ENCODE results near the gene ADAMTS17.

The ADAMTS17 gene

DNA sequence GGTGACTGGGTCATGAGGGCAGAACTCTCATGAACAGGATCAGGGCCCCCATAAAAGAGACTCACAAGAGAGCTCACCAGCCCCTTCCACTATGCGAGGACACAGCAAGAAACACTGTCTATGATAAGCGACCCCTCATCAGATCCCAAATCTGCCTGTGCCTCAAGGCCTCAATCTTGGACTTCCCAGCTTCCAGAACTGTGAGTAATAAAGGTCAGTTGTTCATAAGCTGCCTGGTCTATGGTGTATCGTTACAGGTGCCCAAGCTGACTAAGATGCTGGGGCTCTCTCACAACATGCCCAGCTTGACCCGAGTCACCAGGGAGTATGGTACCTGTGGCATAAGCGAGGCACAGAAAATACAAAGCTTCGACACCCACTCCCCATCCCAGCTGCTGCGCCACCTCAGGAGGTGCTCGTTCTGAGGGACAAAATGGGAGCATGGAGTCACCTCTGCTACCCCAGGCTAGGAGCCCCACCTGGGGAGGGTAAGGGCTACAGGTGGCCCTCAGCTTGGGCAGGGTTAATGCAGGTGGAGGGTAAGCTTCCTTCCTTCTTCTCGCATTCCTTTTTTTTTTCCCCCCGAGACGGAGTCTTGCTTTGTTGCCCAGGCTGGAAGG lies 234.1 kb downstream of the ADAMTS17 start:
- TF ChIP-seq, protein P1, sequence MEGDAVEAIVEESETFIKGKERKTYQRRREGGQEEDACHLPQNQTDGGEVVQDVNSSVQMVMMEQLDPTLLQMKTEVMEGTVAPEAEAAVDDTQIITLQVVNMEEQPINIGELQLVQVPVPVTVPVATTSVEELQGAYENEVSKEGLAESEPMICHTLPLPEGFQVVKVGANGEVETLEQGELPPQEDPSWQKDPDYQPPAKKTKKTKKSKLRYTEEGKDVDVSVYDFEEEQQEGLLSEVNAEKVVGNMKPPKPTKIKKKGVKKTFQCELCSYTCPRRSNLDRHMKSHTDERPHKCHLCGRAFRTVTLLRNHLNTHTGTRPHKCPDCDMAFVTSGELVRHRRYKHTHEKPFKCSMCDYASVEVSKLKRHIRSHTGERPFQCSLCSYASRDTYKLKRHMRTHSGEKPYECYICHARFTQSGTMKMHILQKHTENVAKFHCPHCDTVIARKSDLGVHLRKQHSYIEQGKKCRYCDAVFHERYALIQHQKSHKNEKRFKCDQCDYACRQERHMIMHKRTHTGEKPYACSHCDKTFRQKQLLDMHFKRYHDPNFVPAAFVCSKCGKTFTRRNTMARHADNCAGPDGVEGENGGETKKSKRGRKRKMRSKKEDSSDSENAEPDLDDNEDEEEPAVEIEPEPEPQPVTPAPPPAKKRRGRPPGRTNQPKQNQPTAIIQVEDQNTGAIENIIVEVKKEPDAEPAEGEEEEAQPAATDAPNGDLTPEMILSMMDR (IDR thresholded peaks at IDR 0.05) = no peak

DNA sequence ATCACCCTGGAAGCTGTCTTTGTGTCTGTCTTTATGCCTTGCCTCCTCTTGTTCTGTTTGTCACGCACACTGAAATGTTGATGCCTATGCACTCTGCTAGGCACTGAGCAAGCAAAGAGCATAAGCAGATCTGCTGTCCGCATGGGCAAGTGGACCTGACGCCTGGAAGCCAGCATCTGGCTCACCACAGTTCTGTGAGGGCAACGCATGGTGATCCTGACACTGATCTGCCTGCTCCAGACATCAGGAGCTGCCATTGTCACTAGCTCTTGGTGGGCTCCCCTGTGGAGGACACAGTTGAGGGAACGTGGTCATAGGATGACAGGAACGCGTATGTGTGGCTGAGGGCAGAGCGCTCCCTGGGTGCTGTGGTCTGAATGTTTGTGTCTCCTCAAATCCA lies 234.6 kb downstream of the ADAMTS17 start:
- TF ChIP-seq, protein P1 (IDR thresholded peaks at IDR 0.05) = no peak

DNA sequence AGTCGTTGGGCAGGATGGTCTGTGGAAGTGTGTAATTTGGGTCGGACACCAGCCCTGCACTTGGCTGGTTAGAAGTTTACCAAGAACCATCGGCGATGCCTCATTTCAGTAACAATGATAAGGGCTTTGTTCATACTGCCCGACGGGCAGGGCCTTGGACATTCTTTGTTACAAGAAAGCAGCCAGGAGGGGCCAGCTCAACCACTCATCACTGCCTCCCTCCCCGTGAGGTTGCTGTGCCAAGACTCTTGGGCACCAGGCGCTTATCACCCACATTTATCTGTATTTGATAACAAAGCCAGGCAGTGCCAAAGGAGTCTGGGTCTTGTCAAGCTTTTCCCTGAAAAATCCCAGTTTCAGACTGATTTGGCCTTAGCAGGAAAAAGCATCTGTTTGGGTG lies 235.0 kb downstream of the ADAMTS17 start:
- TF ChIP-seq, protein P1 (IDR thresholded peaks at IDR 0.05) = no peak

DNA sequence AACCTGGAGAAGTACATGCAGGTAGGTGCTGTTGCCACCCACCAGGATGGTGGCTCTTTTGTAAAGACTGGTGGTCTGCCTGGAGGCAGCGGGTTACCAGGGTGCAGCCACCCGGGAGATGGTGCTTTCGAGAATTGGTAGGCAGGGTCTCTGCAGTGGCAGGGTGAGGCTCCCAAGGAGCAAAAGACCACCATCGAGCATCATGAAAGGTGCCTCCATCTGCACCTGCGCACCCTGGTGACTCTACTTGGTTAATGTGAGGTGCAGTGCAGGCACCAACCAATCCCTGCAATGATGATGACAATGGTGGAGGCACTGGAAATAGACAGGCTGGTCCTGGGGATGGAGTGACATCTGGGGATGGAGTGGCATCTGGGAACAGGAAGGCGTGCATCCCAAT lies 236.7 kb downstream of the ADAMTS17 start:
- TF ChIP-seq, protein P1 (IDR thresholded peaks at IDR 0.05) = no peak

DNA sequence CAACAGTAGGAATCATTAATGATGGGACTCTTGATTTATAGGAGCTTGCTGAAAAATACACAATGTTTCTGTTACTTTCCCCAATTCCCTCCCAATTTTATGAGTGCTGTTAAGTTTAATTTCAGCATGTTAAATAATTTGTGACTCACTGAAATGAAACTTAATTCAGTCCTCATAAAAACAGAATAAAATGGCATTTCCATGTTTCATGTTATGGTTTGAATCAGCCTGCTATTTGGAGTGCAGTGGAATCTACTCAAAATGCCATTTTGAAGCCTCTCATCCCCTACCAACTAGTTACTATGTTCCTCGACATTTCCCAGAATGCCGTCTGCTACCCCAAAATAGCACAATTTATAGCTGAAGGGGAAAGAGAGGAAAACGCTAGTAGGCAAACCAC lies 237.5 kb downstream of the ADAMTS17 start:
- TF ChIP-seq, protein P1 (IDR thresholded peaks at IDR 0.05) = no peak

DNA sequence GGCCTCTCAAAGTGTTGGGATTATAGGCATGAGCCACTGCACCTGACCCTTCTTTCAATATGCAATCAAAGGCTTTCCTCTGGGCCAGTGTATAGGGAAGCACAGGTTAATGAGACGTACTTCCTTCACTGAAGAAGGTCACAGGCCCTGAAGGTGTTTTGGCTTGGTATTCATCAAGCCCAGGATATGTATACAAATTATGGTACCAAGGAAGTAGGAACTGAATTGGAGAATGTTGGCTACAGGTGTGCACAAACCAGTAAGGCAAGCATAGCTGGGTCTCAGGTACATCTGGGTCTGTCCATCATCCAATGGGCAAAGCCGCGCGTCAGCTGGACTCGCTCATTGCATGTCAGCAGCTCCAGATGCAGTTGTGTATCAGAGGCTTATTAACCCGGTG lies 237.9 kb downstream of the ADAMTS17 start:
- TF ChIP-seq, protein P1 (IDR thresholded peaks at IDR 0.05) = no peak

DNA sequence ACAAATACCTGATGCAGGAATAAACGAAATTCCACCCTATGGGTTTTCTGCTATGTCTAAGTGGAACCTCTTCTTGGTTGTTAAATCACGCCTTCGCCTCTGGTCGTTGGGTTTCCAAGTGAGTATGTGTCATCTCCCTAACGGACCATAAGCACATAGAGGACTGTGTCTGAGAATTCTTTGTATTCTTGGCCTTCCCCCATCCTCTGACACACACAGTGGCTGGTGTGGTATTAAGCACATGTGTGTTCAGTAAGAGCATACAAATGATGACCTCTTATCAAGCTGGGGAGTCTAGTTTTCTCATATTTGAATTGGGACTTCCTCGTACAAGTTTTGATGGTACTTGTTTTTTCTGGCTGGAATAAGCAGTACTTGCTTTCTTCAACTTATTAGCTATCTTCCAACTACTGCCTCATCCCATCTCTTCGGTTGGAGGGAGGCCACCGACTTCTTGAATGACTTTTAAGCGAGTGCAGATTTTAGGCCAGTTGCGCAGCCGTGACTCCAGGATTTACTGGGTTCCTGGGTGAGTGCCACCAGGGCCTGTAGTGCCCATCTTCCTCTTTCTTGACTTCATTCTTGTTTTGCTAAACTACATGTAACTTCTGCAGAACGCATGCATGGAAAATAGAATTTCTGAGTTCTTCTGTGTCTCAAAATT lies 240.2 kb downstream of the ADAMTS17 start:
- TF ChIP-seq, protein P1 (IDR thresholded peaks at IDR 0.05) = no peak

Data from LNCAP (cell line).